Endometrial microvascular endothelial cells (primary cell): ENCODE results near the gene PTK6. TPM values are rescaled to one million over a fixed set of nuclear protein-coding genes. Genes with fewer than 3 reads are reported as not detected.

Experiments
- in situ Hi-C: cut with HindIII; loops from 2 replicates; pipeline ENCODE4 v1.10.0; 2017; ENCODE audit warnings: low sequenced_read_pairs, low pct_unique_long_range_greater_than_20kb; ENCODE audit errors: inconsistent ontology term
- total RNA-seq: library from RNA; depleted of rRNA; stranded (reverse); fragments of >200 nt; gene quantifications from one replicate; pipeline ENCODE4 v1.2.3, GENCODE V29; 2015; ENCODE audit errors: inconsistent ontology term

The PTK6 gene
- total RNA-seq: not detected

GRCh38 chr20:63536997-63537524 is at the start of gene PTK6:
PTK6 (minus strand) TSS chr20:63537376; CDS start chr20:63537314, 62 bp downstream.
- in situ Hi-C loops: no loop called here

GRCh38 chr20:63586797-63587196 is 49.6 kb upstream of the PTK6 start:
- in situ Hi-C loops: no loop called here

- in situ Hi-C loops: no loop called here
These were observed 48.7 kb upstream of the PTK6 start for GRCh38 chr20:63585616-63586565.

- in situ Hi-C loops: no loop called here
These were observed 45.3 kb upstream of the PTK6 start for GRCh38 chr20:63582382-63583063.

GRCh38 chr20:63580796-63581461 is 43.8 kb upstream of the PTK6 start:
- in situ Hi-C loops: no loop called here

- in situ Hi-C loops: no loop called here
These were observed 42.0 kb upstream of the PTK6 start for GRCh38 chr20:63579017-63579694.

- in situ Hi-C loops: no loop called here
These were observed 41.2 kb upstream of the PTK6 start for GRCh38 chr20:63578224-63579016.

GRCh38 chr20:63577317-63577894 is 40.2 kb upstream of the PTK6 start:
- in situ Hi-C loops: no loop called here

- in situ Hi-C loops: no loop called here
These were observed 39.1 kb upstream of the PTK6 start for GRCh38 chr20:63576311-63576710.

GRCh38 chr20:63574829-63575743 is 37.9 kb upstream of the PTK6 start:
- in situ Hi-C loops: no loop called here

GRCh38 chr20:63574156-63574828 is 37.1 kb upstream of the PTK6 start, which contains the start of gene HELZ2:
HELZ2 (minus strand) TSS chr20:63574239; CDS start chr20:63572385, 1,854 bp downstream.
- in situ Hi-C loops: no loop called here

- in situ Hi-C loops: no loop called here
These were observed 36.5 kb upstream of the PTK6 start for GRCh38 chr20:63573647-63574131.

GRCh38 chr20:63572788-63573646 is 35.8 kb upstream of the PTK6 start:
- in situ Hi-C loops: no loop called here

GRCh38 chr20:63572071-63572787 is 35.1 kb upstream of the PTK6 start:
- in situ Hi-C loops: no loop called here
